GM12878 (cell line): ENCODE data around the gene HPSE2.

Source experiments
- DPF2 ChIP-seq: fragments of 450-650 bp; IDR thresholded peaks from 2 replicates; pipeline ENCODE4 v1.6.1; 2017; ENCODE audit warnings: mild to moderate bottlenecking
- EED ChIP-seq: sonication (generic); IDR thresholded peaks from 2 replicates; pipeline ENCODE4 v1.6.1; 2016; ENCODE audit warnings: antibody characterized with exemption, low read depth
- EP300 ChIP-seq, 2 experiments: fragments of 150-350 bp in 1 of 2; IDR thresholded peaks; 2 replicates each; pipeline ENCODE4 v1.6.1; 2011 to 2012; ENCODE audit warnings: low read depth in 2 of 2, low read length in 2 of 2, borderline replicate concordance in 1 of 2, improper control_type of control experiment in 1 of 2, inconsistent platforms in 1 of 2; ENCODE audit not compliant: control insufficient read depth in 1 of 2
- FOXK2 ChIP-seq: fragments of 450-650 bp; IDR thresholded peaks from 2 replicates; pipeline ENCODE4 v1.6.1; 2017; ENCODE audit warnings: mild to moderate bottlenecking, moderate library complexity
- GABPA ChIP-seq: IDR thresholded peaks from 2 replicates; pipeline ENCODE4 v1.6.1; 2014; ENCODE audit warnings: antibody characterized with exemption, low read depth, mild to moderate bottlenecking, inconsistent platforms
- NKRF ChIP-seq: fragments of 450-650 bp; conservative IDR thresholded peaks from 2 replicates; pipeline ENCODE4 v1.6.1; 2017; ENCODE audit warnings: mild to moderate bottlenecking, moderate library complexity
- NR2C2 ChIP-seq: IDR thresholded peaks from 2 replicates; pipeline ENCODE4 v1.6.1; 2011; ENCODE audit warnings: borderline replicate concordance, low read depth; ENCODE audit not compliant: control insufficient read depth, insufficient read length
- POLR2AphosphoS5 ChIP-seq: IDR thresholded peaks from 2 replicates; pipeline ENCODE4 v1.6.1; 2011; ENCODE audit warnings: mild to moderate bottlenecking, low read length, inconsistent platforms
- RELA ChIP-seq: fragments of 450-650 bp; IDR thresholded peaks from 2 replicates; pipeline ENCODE4 v1.8.0; 2014; ENCODE audit warnings: borderline replicate concordance; ENCODE audit not compliant: partially characterized antibody
- TAF1 ChIP-seq: IDR thresholded peaks from 2 replicates; pipeline ENCODE4 v1.6.1; 2011; ENCODE audit warnings: mild to moderate bottlenecking, low read depth, low read length, borderline replicate concordance
- TF ChIP-seq, protein P1 (sequence below), 3 experiments: IDR thresholded peaks in 2 of 3; conservative IDR thresholded peaks in 1 of 3; 2 replicates each; pipeline ENCODE4 v1.5.1; 2011; ENCODE audit warnings: low read depth in 3 of 3, low read length in 3 of 3, mild to moderate bottlenecking in 3 of 3, control low read depth in 2 of 3, moderate library complexity in 2 of 3, inconsistent platforms in 1 of 3, mixed read lengths in 1 of 3; ENCODE audit not compliant: control insufficient read depth in 2 of 3, insufficient read depth in 1 of 3; ENCODE audit errors: extremely low read depth in 1 of 3

DNA sequence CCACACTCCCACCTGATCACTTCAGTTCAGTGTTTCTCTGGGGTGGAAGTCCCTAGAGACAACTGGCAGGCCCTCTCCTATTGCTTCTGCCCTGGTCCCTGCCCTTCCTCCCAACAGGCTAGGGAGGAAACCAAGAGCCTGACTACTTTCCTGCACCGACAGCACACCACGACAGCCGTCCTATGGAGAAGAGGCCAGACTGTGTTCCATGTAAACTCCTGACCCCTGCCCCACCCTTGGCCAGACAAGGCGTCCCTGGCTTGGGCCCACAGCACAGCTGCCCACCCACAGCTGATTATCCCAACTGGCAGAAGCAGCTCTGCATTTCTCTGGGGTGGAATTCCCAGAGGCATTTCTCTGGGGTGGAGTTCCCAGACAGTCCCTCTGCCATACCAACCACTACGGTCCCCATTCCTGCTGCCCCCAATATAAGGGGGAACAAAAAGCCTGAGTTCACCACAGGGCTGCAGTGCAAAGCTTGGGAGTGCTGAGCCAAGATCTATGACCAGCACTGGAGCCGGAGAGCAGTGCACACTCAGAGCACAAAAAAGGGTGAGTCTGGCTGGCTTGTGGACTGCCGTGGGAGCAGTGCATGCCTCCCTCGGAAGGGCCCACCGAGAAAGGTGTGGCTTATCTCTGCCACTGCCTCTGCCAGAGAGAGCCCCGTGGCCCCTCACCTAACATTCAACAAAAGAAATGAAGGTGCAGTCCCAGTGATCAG is 193.4 kb downstream of the HPSE2 start:
- TF ChIP-seq NR2C2 (no peak), FOXK2 (no peak), DPF2 (no peak), POLR2AphosphoS5 (no peak), EED (no peak), GABPA (no peak), RELA (no peak), NKRF (no peak), TAF1 (no peak), EP300 (IDR thresholded peaks at IDR 0.05; ENCODE audit: borderline replicate concordance in 1 of 2, control insufficient read depth in 1 of 2, low read depth in 2 of 2, low read length in 2 of 2) (no peak)
- TF ChIP-seq, protein P1, sequence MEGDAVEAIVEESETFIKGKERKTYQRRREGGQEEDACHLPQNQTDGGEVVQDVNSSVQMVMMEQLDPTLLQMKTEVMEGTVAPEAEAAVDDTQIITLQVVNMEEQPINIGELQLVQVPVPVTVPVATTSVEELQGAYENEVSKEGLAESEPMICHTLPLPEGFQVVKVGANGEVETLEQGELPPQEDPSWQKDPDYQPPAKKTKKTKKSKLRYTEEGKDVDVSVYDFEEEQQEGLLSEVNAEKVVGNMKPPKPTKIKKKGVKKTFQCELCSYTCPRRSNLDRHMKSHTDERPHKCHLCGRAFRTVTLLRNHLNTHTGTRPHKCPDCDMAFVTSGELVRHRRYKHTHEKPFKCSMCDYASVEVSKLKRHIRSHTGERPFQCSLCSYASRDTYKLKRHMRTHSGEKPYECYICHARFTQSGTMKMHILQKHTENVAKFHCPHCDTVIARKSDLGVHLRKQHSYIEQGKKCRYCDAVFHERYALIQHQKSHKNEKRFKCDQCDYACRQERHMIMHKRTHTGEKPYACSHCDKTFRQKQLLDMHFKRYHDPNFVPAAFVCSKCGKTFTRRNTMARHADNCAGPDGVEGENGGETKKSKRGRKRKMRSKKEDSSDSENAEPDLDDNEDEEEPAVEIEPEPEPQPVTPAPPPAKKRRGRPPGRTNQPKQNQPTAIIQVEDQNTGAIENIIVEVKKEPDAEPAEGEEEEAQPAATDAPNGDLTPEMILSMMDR (IDR thresholded peaks at IDR 0.05 in 2 of 3, conservative IDR thresholded peaks at IDR 0.05 in 1 of 3; ENCODE audit: control insufficient read depth in 2 of 3, extremely low read depth in 1 of 3, insufficient read depth in 1 of 3, low read depth in 3 of 3, low read length in 3 of 3), result no peak
